Measurements from ENCODE around the gene KLRK1. TPM values are rescaled to one million over a fixed set of nuclear protein-coding genes. Genes with fewer than 3 reads are reported as not detected.
"Not testable (repeated sequence)": the region's sequence is repeated elsewhere in the genome, so short reads cannot be mapped to it uniquely, and the experiment has no call there.

Gene KLRK1
- total and polyA plus RNA-seq, 4 donors, result 1.6 to 5.7 (median 3.4) TPM

- ATAC-seq (ENCODE audit: insufficient read depth, low FRiP score); H3K4me3 ChIP-seq; H3K27me3 ChIP-seq (ENCODE audit: control insufficient read depth in 3 of 3, insufficient read depth in 3 of 3, low read length in 2 of 3); H3K4me1 ChIP-seq (ENCODE audit: control insufficient read depth in 5 of 5, insufficient read depth in 5 of 5, low read length in 5 of 5); H3K27ac ChIP-seq (ENCODE audit: low read depth in 1 of 2, low read length in 1 of 2); H3K36me3 ChIP-seq (ENCODE audit: control insufficient read depth in 4 of 4, insufficient read depth in 4 of 4, low read length in 4 of 4); H3K9ac ChIP-seq (ENCODE audit: insufficient read depth in 1 of 2, low read length in 2 of 2); DNase-seq; H3K9me3 ChIP-seq (ENCODE audit: control insufficient read depth in 4 of 4, insufficient read depth in 3 of 4, low read length in 3 of 4): not testable (repeated sequence)
- 31 to 35% methylated on average over 1 of the region's 1 CpG for WGBS, 2 donors
Observed at GRCh38 chr12:10420334-10420733, 30.5 kb upstream of the KLRK1 start, which contains the start of gene KLRC3. KLRC3 (minus strand) TSS chr12:10420595; CDS start chr12:10420550, 45 bp downstream.

DNA sequence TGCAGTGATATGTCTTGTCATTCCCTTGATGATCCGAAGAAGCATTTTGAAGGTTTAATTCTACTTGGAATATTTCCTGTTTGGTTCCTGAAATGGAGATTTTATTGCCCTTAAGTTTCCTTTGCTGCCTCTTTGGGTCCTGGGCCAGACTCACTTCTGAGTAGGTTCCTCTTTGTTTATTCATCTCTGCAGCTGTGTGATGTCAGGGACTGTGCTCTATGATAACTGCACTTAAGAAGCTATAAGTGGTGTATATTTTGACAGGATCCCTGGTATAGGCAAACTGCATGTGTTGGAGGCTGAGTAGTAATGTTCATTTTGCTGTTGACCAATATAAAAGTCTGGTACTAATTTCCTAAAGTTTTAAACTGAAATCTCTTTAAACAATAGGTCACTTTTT is 19.6 kb upstream of the KLRK1 start, which contains the start of gene KLRC4:
KLRC4 (minus strand) TSS at position 366 of the 400 bp plus-strand sequence; CDS start at position 184, 182 bp downstream.
- Histone ChIP-seq H3K27ac (ENCODE audit: low read depth in 1 of 2, low read length in 1 of 2) (no peak within 1 kb of the TSS), H3K27me3 (ENCODE audit: control insufficient read depth in 3 of 3, insufficient read depth in 3 of 3, low read length in 2 of 3) (no peaks in the 10 kb centered on the region), H3K4me1 (ENCODE audit: control insufficient read depth in 5 of 5, insufficient read depth in 5 of 5, low read length in 5 of 5) (no peaks in the 10 kb centered on the region), H3K9me3 (ENCODE audit: control insufficient read depth in 4 of 4, insufficient read depth in 3 of 4, low read length in 3 of 4) (no peaks in the 10 kb centered on the region), H3K4me3 (no peak within 1 kb of the TSS), H3K9ac (ENCODE audit: insufficient read depth in 1 of 2, low read length in 2 of 2) (no peak within 1 kb of the TSS), H3K36me3 (ENCODE audit: control insufficient read depth in 4 of 4, insufficient read depth in 4 of 4, low read length in 4 of 4) (no peaks in the 10 kb centered on the region)
- no peak for ATAC-seq (ENCODE audit: insufficient read depth, low FRiP score)
- no peak for TF ChIP-seq CTCF (IDR thresholded peaks at IDR 0.05; ENCODE audit: control extremely low read depth, extremely low read depth)
- WGBS, 2 donors, result 24 to 38% methylated on average over 1 of the region's 1 CpG
- DNase-seq, result peak in 1 of 3 donors; percentile 6

DNA sequence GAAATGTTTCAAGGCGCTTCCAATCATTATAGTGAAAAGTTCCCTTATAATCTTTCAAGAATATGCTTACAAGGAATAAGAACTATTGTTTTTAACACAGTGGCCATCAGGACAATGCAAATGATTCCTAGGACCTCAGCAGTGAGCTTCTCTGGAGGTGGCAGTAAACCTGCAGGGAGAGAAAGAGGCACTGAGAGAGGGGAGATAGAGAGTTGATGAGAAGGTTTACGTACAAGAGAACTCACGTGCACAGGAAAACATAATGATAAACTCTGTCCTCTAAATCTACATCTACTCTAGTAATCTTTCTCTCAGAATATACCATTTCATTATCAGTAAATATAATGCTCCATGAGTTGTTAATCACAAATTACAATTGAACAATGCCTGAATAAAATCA is 19.0 kb upstream of the KLRK1 start:
- Histone ChIP-seq H3K27me3 (ENCODE audit: control insufficient read depth in 3 of 3, insufficient read depth in 3 of 3, low read length in 2 of 3) (no peaks in the 10 kb centered on the region), H3K27ac (ENCODE audit: low read depth in 1 of 2, low read length in 1 of 2) (no peak overlapping the region), H3K9ac (ENCODE audit: insufficient read depth in 1 of 2, low read length in 2 of 2) (no peak overlapping the region), H3K4me1 (ENCODE audit: control insufficient read depth in 5 of 5, insufficient read depth in 5 of 5, low read length in 5 of 5) (no peaks in the 10 kb centered on the region), H3K4me3 (no peak overlapping the region), H3K9me3 (ENCODE audit: control insufficient read depth in 4 of 4, insufficient read depth in 3 of 4, low read length in 3 of 4) (no peaks in the 10 kb centered on the region), H3K36me3 (ENCODE audit: control insufficient read depth in 4 of 4, insufficient read depth in 4 of 4, low read length in 4 of 4) (no peaks in the 10 kb centered on the region)
- no peak for TF ChIP-seq CTCF (IDR thresholded peaks at IDR 0.05; ENCODE audit: control extremely low read depth, extremely low read depth)
- 44 to 71% methylated on average over 3 of the region's 3 CpGs for WGBS, 2 donors
- ATAC-seq (ENCODE audit: insufficient read depth, low FRiP score) (no peak), DNase-seq (no peak)

- 32 to 60% methylated on average over 4 of the region's 4 CpGs for WGBS, 2 donors
- Histone ChIP-seq H3K36me3 (ENCODE audit: control insufficient read depth in 4 of 4, insufficient read depth in 4 of 4, low read length in 4 of 4) (no peaks in the 10 kb centered on the region), H3K9ac (ENCODE audit: insufficient read depth in 1 of 2, low read length in 2 of 2) (no peak overlapping the region), H3K9me3 (ENCODE audit: control insufficient read depth in 4 of 4, insufficient read depth in 3 of 4, low read length in 3 of 4) (no peaks in the 10 kb centered on the region), H3K4me1 (ENCODE audit: control insufficient read depth in 5 of 5, insufficient read depth in 5 of 5, low read length in 5 of 5) (no peaks in the 10 kb centered on the region), H3K4me3 (no peak overlapping the region), H3K27me3 (ENCODE audit: control insufficient read depth in 3 of 3, insufficient read depth in 3 of 3, low read length in 2 of 3) (no peaks in the 10 kb centered on the region), H3K27ac (ENCODE audit: low read depth in 1 of 2, low read length in 1 of 2) (no peak overlapping the region)
- DNase-seq, result peak in 2 of 3 donors; percentile 10 to 18
- TF ChIP-seq CTCF (IDR thresholded peaks at IDR 0.05; ENCODE audit: control extremely low read depth, extremely low read depth), result no peak
- ATAC-seq (ENCODE audit: insufficient read depth, low FRiP score), result no peak
Observed at GRCh38 chr12:10406725-10407124, 16.9 kb upstream of the KLRK1 start.
